EH (cell line): Measurements from ENCODE around the gene MRPL20.
"Not testable (repeated sequence)": the region's sequence is repeated elsewhere in the genome, so short reads cannot be mapped to it uniquely, and the experiment has no call there.

Experiments
- DNase-seq: peaks from one replicate; pipeline ENCODE4 v3.0.0-alpha.2; 2015; ENCODE audit warnings: low read depth

MRPL20 gene

GRCh38 chr1:1425753-1426495 is 18.8 kb upstream of the MRPL20 start:
- DNase-seq = no peak

DNA sequence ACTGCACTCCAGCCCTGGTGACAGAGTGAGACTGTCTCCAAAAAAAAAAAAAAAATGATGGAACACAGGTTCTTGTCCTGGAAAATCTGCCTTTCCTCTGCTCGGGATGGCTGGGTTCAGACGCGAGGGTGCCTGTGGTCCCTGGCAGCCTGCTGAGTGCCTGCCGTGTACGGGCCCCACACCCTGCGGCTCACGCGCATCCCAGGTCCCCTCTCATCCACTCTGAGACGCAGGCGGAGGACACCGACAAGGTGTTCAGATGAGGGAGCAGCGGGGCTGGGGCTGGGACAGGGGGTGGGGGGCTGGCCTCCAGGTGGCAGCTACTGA is 18.3 kb upstream of the MRPL20 start:
- no peak for DNase-seq

DNA sequence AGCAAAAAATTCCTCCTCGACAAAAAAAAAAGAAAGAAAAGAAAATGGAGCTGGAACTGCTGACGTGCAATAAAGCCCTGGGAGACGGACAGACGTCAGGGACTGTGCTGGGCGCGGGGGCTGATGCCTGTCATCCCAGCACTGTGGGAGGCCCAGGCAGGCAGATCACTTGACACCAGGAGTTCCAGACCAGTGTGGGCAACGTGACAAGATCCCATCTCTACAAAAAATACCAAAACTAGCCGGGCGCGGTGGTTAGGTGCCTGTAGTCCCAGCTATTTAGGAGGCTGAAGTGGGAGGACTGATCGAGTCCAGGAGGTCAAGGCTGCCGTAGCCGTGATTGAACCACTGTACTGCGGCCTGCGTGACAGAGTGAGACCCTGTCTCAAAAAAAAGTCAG is 17.6 kb upstream of the MRPL20 start:
- DNase-seq = no peak

DNA sequence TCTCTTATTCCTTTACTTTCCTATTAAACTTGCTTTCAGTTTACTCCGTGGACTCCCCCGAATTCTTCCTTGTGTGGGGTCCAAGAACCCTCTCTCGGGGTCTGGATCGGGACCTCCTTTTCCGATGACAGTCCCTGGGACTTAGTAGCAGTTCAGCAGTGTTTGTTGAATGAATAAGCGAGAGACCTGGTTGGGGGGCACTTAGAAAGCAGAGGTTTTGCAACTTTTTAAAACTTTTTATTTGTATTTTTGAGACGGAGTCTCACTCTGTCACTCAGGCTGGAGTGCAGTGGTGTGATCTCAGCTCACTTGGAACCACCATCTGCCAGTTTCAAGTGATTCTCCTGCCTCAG is 16.1 kb upstream of the MRPL20 start:
- no peak for DNase-seq

- DNase-seq = peak; percentile 70
Measured at GRCh38 chr1:1422465-1423244, 15.6 kb upstream of the MRPL20 start.

- DNase-seq = no peak
Measured at GRCh38 chr1:1421907-1422464, 14.9 kb upstream of the MRPL20 start.

DNA sequence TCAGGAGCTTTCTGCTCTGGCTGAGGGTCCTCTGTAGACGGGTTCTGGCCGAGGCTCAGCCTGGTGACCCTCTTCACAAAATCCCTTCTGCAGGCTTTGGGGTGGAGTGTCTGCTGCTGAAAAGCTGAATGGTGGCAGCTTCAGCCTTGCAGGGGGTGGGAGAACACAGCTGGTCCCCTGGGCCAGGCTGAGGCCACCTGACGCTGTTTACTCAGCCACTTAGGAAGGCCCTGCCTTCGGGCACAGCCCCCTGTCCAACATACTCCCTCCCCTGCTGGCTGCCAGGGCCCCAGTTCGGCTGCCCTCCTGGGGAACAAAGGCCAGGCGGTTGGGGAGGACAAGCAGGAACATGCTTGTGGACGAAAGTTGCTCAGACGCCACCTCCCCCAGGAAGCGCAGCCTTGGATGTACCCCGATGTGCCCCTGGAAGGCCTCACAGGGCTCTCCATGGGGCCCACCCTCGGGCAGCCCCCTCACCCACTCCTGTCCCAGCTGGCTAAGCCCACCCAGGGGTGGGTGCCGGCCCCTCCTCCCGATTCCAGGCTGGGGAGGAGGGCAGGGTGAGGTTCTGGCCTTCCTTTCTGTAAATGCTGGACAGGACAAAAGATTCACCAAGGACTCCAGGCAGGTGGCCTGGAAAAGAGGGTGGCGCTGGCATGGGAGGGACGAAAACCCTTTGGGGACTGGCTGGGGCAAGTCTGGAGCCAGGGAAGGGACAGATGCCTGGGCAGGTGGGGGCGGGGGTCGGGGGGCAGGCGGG is 14.2 kb upstream of the MRPL20 start, which contains the start of gene ANKRD65:
ANKRD65 (minus strand) TSS at position 130 of the 760 bp plus-strand sequence. CDS start 271 bp downstream, outside the sequence.
- DNase-seq = no peak

GRCh38 chr1:1420654-1421141 is 13.6 kb upstream of the MRPL20 start:
- DNase-seq = no peak

GRCh38 chr1:1419813-1420653 is 12.9 kb upstream of the MRPL20 start:
- DNase-seq = peak; percentile 17

DNA sequence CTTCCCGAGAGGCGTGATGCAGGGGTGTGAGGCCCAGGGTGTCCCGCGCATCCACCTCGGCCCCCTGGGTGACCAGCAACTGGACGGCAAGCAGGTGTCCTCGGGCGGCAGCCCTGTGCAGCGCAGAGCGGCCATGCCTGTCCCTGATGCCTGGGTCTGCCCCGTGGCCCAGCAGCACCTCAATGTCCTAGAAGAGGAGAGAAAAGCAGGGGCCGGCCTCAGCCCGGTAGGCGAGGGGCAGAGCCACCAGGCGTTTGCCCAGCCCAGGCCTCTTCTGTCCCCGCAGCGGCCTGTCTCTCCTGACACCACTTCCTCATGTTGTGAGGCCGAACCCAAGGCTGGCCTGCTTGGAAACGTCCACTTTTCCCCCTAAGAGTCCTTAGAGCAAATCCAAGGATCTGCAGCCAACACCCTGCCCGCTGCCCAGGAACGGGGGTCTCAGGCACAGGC is 12.3 kb upstream of the MRPL20 start:
- no peak for DNase-seq

GRCh38 chr1:1418464-1419362 is 11.6 kb upstream of the MRPL20 start:
- DNase-seq = no peak

GRCh38 chr1:1417825-1418463 is 10.9 kb upstream of the MRPL20 start:
- not testable (repeated sequence) for DNase-seq

GRCh38 chr1:1417396-1417795 is 10.3 kb upstream of the MRPL20 start:
- not testable (repeated sequence) for DNase-seq

DNA sequence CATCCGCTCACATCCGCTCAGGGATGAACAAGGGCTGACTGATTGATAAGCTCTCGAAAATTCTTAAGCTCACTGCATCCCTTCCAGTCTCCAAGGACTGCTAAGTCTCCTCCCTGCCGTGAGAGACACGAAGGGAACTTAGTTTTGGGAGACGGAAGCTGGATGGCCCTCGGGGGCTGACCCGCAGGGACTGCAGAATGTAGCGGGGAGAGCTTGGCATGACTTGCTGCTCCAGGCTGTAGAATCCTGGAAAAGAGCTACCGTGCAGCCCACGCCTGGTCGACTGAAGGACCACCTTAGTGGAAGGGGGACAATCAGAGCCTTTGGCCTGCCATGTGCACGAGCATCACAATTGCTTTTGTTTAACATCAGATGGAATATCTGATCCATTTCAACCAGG is 8.7 kb upstream of the MRPL20 start:
- no peak for DNase-seq

DNA sequence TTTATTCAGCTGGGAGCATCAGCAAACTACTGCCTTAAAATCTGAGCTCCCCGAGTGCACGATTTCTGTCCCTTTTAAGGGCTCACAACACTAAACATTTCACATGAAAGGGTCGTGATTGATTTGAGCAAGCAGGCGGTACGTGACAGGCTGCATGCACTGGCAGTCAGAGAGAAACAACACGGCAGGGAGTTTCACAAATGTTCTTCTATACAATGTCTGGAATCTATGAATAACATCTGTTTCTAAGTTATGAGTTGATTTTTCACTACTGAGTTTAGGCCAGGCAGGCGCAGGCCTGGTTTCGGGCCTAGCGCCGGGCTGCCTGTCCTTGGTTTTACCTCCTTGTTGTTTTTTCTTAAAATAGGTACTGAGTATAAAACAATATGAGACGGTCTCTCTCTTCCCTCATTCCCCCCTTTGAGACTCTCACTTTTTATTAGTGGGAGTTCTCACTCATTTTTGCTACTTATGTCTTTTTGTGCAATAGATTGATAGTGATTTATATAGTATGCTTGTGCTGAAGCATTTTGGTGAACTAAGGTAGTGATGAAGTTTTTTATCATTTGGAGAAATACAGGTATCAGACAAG is 5.3 kb upstream of the MRPL20 start:
- DNase-seq = not testable (repeated sequence)

DNA sequence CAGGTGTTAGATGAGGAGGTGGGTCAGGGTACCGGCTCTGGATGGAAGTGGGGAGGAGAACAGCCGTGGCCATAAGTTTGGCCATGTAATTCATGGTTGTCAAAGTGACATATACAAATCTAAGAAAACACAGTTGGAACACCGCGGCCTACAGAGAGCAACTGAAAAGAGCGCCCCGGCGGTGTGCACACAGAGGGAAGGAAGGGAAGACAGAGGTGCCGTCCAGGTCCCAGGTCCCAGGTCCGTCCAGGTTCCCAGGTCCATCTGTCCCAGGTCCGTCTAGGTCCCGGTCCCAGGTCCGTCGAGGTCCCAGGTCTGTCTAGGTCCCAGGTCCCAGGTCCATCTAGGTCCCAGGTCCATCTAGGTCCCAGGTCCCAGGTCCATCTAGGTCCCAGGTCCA is 4.5 kb upstream of the MRPL20 start:
- no peak for DNase-seq

DNA sequence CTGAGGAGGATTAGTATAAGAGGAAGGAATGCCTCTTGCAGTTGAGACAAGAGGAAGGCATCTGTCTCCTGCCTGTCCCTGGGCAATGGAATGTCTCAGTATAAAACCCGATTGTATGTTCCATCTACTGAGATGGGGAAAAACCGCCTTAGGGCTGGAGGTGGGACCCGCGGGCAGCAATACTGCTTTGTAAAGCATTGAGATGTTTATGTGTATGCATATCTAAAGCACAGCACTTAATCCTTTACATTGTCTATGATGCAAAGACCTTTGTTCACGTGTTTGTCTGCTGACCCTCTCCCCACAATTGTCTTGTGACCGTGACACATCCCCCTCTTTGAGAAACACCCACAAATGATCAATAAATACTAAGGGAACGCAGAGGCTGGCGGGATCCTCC is 3.1 kb upstream of the MRPL20 start:
- DNase-seq = not testable (repeated sequence)

DNA sequence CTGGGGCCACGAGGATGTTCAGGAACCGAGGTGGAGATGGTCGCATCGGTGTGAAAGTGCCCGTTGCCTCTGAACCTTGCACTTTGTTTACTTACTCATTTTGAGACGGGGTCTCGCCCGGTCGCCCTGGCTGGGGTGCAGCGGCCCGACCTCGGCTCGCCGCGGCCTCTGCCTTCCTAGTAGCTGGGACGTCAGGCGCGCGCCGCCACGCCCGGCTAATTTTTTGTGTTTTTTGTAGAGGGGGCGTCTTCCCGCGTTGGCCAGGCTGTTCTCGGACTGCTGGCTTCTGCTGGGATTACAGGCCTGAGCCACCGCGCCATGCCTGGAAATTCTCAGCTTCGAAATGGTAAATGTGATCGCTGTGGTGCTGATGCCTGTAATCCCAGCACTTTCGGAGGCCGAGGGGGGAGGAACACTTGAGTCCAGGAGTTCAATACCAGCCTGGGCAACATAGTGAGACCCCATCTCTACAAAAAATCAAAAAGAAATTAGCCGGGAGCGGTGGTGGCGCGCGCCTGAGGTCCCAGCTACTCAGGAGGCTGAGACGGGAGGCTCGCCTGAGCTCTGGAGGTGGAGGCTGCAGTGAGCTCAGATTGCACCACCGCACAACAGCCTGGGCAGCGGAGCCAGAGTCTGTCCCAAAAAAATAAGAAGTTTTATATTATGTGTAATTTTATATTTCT is 684 bp upstream of the MRPL20 start:
- DNase-seq = peak; percentile 49
